T-helper 17 cell (primary cell): ENCODE data around the gene ORC4. TPM values are rescaled to one million over a fixed set of nuclear protein-coding genes. Genes with fewer than 3 reads are reported as not detected.
"Not testable (repeated sequence)": the region's sequence is repeated elsewhere in the genome, so short reads cannot be mapped to it uniquely, and the experiment has no call there.

ENCODE experiments used
- ATAC-seq: fragments of 150-1000 bp; cut with Tn5 transposase; 2 replicates; pipeline ENCODE4 v1.10.0; 2021; ENCODE audit warnings: mild to moderate bottlenecking, moderate library complexity
- DNase-seq, 3 donors: peaks; one replicate each; pipeline versions ENCODE4 v3.0.0 to v3.0.0-alpha.2; 2020 to 2021
- H3K9me3 ChIP-seq: one replicate; pipeline ENCODE4 v1.7.0; 2013; ENCODE audit warnings: low read length, mild to moderate bottlenecking; ENCODE audit not compliant: control insufficient read depth, poor library complexity, severe bottlenecking
- H3K27ac Mint-ChIP-seq: one replicate; pipeline ENCODE4 v1.8.0; 2022; ENCODE audit warnings: mild to moderate bottlenecking, moderate library complexity, mixed read lengths
- H3K27me3 Mint-ChIP-seq: one replicate; pipeline ENCODE4 v1.8.0; 2022; ENCODE audit warnings: mixed read lengths
- H3K36me3 Mint-ChIP-seq: one replicate; pipeline ENCODE4 v1.8.0; 2022; ENCODE audit warnings: low read depth, mixed read lengths
- H3K4me1 Mint-ChIP-seq: one replicate; pipeline ENCODE4 v1.8.0; 2022; ENCODE audit warnings: mild to moderate bottlenecking, mixed read lengths
- H3K4me3 Mint-ChIP-seq: one replicate; pipeline ENCODE4 v1.8.0; 2022; ENCODE audit warnings: mild to moderate bottlenecking, moderate library complexity, mixed read lengths
- total RNA-seq, 4 donors: library from RNA in 2 of 4; stranded (reverse) in 2 of 4; gene quantifications; one replicate each; pipeline ENCODE4 v1.2.3 and lab custom pipeline; 2022 to 2026

The ORC4 gene
- total RNA-seq, 2 donors from 2014 or later = 29.5 to 32.7 TPM

GRCh38 chr2:148031152-148031551, 10.6 kb upstream of the ORC4 start:
- Mint-ChIP-seq H3K27ac (no peak overlapping the region), H3K27me3 (no peaks in the 10 kb centered on the region), H3K4me1 (peaks cover 7% of the 10 kb centered on the region), H3K36me3 (peaks cover 5% of the 10 kb centered on the region), H3K4me3 (no peak overlapping the region)
- no peaks in the 10 kb centered on the region for H3K9me3 ChIP-seq
- ATAC-seq (no peak), DNase-seq (no peak)

- Mint-ChIP-seq H3K27me3 (no peaks in the 10 kb centered on the region), H3K27ac (no peak overlapping the region), H3K4me3 (no peak overlapping the region), H3K36me3 (peaks cover 5% of the 10 kb centered on the region), H3K4me1 (peaks cover 11% of the 10 kb centered on the region)
- H3K9me3 ChIP-seq = no peaks in the 10 kb centered on the region
- DNase-seq (no peak), ATAC-seq (no peak)
Measured at GRCh38 chr2:148028781-148029180, 8.2 kb upstream of the ORC4 start.

DNA sequence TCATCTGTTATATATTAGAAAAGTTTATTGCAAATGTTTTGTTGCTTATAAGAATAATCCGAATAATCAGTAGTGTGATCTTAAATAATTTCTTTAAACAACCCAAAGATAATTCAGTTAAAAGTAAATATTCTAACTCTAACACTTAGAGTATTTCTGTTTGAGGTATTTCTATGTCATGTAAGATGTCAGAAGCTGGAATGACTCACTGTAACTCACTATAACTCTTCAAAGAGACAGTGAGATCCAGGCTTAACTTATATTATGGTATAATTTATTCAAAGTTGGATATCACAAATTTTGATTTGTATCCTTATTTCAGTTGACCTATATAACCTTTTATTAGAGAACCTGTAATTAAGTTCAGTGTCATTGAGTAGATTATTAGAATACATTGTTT, 7.3 kb upstream of the ORC4 start:
- Mint-ChIP-seq H3K27ac (no peak overlapping the region), H3K4me3 (no peak overlapping the region), H3K27me3 (no peaks in the 10 kb centered on the region), H3K4me1 (peaks cover 12% of the 10 kb centered on the region), H3K36me3 (peaks cover 4% of the 10 kb centered on the region)
- no peak for ATAC-seq
- no peak for DNase-seq
- no peaks in the 10 kb centered on the region for H3K9me3 ChIP-seq

DNA sequence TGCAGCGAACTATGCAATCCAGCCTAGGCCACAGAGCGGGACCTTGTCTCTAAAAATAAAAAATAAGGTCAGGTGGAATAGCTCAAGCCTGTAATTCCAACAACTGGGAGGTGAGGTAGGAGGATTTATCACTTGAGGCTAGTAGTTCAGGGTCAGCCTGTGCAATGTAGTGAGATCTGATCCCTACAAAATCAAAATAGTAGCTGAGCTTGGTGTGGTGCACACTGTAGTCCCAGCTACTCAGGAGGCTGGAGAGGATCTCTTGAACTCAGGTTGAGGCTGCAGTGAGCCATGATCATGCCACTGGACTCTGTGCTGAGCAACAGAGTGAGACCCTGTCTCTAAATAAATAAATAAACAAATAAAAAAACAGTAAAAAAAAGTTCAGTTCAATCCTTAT, 6.0 kb upstream of the ORC4 start:
- no peak for ATAC-seq
- no peak for DNase-seq
- Mint-ChIP-seq H3K4me3 (no peak overlapping the region), H3K27ac (no peak overlapping the region), H3K36me3 (no peaks in the 10 kb centered on the region), H3K4me1 (peaks cover 11% of the 10 kb centered on the region), H3K27me3 (no peaks in the 10 kb centered on the region)
- H3K9me3 ChIP-seq = no peaks in the 10 kb centered on the region

DNA sequence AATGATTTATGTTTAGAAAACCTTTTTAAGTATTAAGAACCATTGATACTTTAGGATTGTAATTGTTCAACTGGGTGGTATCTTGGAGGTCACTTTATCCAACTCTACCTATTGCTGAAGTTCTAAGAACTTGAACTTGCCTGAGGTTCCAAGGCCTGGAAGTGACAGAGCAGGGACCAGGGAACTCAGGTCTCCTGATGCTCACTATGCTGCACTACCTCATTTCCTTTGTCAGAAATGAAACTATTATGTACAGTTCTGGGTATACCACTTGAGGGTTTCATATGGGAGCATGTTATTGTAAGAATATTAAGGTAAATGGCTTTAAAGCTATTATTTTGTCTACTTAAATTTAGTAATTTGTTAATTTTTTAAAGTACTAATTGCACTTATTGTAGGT, 3.3 kb upstream of the ORC4 start:
- H3K4me3 Mint-ChIP-seq = no peak overlapping the region
- H3K27me3 Mint-ChIP-seq = no peaks in the 10 kb centered on the region
- H3K9me3 ChIP-seq = no peaks in the 10 kb centered on the region
- peaks cover 5% of the 10 kb centered on the region for H3K36me3 Mint-ChIP-seq
- peak overlapping the region; percentile 97 for H3K27ac Mint-ChIP-seq
- peaks cover 24% of the 10 kb centered on the region for H3K4me1 Mint-ChIP-seq
- ATAC-seq (no peak), DNase-seq (no peak)

- H3K27me3 Mint-ChIP-seq = no peaks in the 10 kb centered on the region
- peaks cover 32% of the 10 kb centered on the region for H3K4me1 Mint-ChIP-seq
- ATAC-seq = no peak
- peak overlapping the region; percentile 97 for H3K27ac Mint-ChIP-seq
- peak overlapping the region; percentile 43 for H3K4me3 Mint-ChIP-seq
- DNase-seq = no peak
- no peaks in the 10 kb centered on the region for H3K9me3 ChIP-seq
- peaks cover 5% of the 10 kb centered on the region for H3K36me3 Mint-ChIP-seq
Measured at GRCh38 chr2:148022882-148023281, 2.3 kb upstream of the ORC4 start.

- Mint-ChIP-seq H3K27me3 (no peaks in the 10 kb centered on the region), H3K36me3 (peaks cover 5% of the 10 kb centered on the region), H3K4me1 (peaks cover 34% of the 10 kb centered on the region), H3K27ac (peak overlapping the region; percentile 97), H3K4me3 (peak overlapping the region; percentile 100)
- ATAC-seq (no peak), DNase-seq (no peak)
- H3K9me3 ChIP-seq = no peaks in the 10 kb centered on the region
Measured at GRCh38 chr2:148022351-148022750, 1.8 kb upstream of the ORC4 start.

- ATAC-seq (no peak), DNase-seq (no peak)
- H3K27me3 Mint-ChIP-seq = no peaks in the 10 kb centered on the region
- H3K4me3 Mint-ChIP-seq = peak overlapping the region; percentile 100
- H3K9me3 ChIP-seq = no peaks in the 10 kb centered on the region
- H3K27ac Mint-ChIP-seq = peak overlapping the region; percentile 97
- H3K36me3 Mint-ChIP-seq = peaks cover 5% of the 10 kb centered on the region
- peaks cover 34% of the 10 kb centered on the region for H3K4me1 Mint-ChIP-seq
Measured at GRCh38 chr2:148021886-148022285, 1.3 kb upstream of the ORC4 start.

DNA sequence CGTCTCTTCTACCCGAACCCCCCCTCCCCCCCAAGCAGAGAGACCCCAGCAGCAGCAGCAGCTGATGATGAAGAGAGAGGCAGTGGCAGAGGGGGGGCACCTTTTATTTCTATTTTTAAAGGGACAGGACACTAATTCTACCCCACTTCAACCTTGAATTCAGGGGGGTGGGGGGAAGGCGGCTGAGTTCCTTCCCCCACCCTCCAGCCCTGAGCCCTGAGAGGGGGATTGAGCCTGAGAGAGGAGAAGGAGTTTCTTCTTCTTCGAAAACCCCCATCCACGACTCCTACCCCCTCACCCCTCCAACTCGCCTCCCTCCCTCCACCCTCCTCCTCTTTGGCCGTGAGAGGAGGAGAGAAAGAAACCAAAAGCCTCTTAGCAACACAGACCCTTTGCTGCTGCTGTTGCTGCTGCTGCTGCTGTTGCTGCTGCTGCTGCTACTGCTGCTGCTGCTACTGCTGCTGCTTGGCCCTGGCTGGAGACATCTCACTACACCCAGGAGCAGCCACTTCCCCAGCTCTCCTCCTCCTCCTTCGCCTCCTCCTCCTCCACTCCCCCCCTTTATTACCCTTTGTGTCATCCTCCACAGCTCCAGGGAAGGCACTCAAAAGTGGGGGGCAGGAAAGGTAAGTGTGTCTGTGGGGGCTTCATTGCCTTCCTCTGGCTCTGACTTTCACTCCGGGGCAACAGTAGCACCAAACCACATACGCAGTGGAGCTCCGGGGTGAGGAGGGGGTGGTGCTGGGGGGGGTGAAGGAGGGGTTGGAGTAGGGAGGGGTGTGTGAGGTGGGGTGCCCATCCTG, 723 bp upstream of the ORC4 start, which contains the start of gene MBD5:
Gene MBD5 (plus strand): TSS at position 33 of the 803 bp plus-strand sequence.
- H3K9me3 ChIP-seq = no peaks in the 10 kb centered on the region
- peaks cover 37% of the 10 kb centered on the region for H3K4me1 Mint-ChIP-seq
- DNase-seq (peak in 2 of 3 donors; percentile 34 to 56), ATAC-seq (peak; percentile 64)
- no peaks in the 10 kb centered on the region for H3K27me3 Mint-ChIP-seq
- H3K27ac Mint-ChIP-seq = peak within 1 kb of the TSS; percentile 97
- peak within 1 kb of the TSS; percentile 100 for H3K4me3 Mint-ChIP-seq
- peaks cover 5% of the 10 kb centered on the region for H3K36me3 Mint-ChIP-seq

GRCh38 chr2:148014616-148015015, 5.9 kb downstream of the ORC4 start:
- Mint-ChIP-seq H3K27me3 (no peaks in the 10 kb centered on the region), H3K27ac (no peak overlapping the region), H3K4me3 (no peak overlapping the region), H3K36me3 (peaks cover 4% of the 10 kb centered on the region), H3K4me1 (peaks cover 39% of the 10 kb centered on the region)
- no peak for DNase-seq
- no peaks in the 10 kb centered on the region for H3K9me3 ChIP-seq
- ATAC-seq = no peak

DNA sequence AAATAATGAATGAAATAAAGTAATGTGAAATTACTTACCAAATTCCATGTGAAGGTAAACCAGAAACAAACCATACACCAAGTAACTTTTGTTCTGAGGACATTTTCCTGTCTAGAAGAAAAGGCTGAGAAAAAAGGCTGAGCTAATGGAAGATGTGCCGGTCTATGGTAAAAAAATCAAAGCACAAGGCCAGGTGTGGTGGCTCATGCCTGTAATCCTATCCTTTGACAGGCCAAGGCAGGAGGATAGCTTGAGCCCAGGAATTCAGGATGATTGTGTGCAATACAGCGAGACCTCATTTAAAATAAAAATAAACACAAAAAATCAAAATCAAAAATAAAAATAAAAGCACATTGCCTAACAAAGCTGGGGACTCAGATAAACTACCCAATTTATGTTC, 6.7 kb downstream of the ORC4 start:
- Mint-ChIP-seq H3K27me3 (no peaks in the 10 kb centered on the region), H3K36me3 (peaks cover 4% of the 10 kb centered on the region), H3K4me3 (no peak overlapping the region), H3K27ac (no peak overlapping the region), H3K4me1 (peaks cover 34% of the 10 kb centered on the region)
- H3K9me3 ChIP-seq = no peaks in the 10 kb centered on the region
- DNase-seq (no peak), ATAC-seq (no peak)

- not testable (repeated sequence) for DNase-seq, ATAC-seq, H3K36me3 Mint-ChIP-seq, H3K4me3 Mint-ChIP-seq, H3K27me3 Mint-ChIP-seq, H3K9me3 ChIP-seq, H3K27ac Mint-ChIP-seq
- peaks cover 22% of the 10 kb centered on the region for H3K4me1 Mint-ChIP-seq
Measured at GRCh38 chr2:148008411-148008810, 12.1 kb downstream of the ORC4 start.

DNA sequence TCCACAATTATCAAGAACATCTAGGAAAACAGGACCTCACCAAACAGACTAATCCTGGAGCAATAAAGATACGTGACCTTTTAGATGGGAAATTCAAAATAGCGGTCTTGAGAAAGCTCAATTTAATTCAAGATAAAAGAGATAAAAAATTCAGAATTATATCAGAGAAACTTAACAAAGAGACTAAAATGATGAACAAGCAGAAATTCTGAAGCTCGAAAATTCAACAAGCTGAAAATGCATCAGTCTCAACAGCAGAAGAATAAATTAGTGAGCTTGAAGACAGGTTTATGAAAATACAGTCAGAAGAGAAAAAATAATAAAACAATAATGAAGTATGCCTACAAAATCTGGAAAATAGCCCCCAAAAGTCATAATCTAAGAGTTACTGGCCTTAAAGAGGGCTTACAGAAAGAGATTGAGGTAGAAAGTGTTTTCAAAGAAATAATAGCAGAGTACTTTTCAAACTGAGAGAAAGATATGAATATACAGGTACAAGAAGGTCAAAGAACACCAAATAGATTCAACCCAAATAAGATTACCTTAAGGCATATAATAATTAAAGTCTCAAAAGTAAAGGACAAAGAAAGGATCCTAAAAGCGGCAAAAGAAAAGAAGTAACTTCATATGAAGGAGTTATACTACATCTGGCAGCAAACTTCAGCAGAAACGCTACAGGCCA, 13.2 kb downstream of the ORC4 start:
- H3K9me3 ChIP-seq = no peaks in the 10 kb centered on the region
- H3K36me3 Mint-ChIP-seq = peaks cover 4% of the 10 kb centered on the region
- no peak overlapping the region for H3K27ac Mint-ChIP-seq
- H3K4me1 Mint-ChIP-seq = peaks cover 17% of the 10 kb centered on the region
- no peaks in the 10 kb centered on the region for H3K27me3 Mint-ChIP-seq
- ATAC-seq (no peak), DNase-seq (no peak)
- H3K4me3 Mint-ChIP-seq = no peak overlapping the region
